HG03139 (cell line): ENCODE measurements around the gene MYH7.
"Not testable (repeated sequence)": the region's sequence is repeated elsewhere in the genome, so short reads cannot be mapped to it uniquely, and the experiment has no call there.

Experiments used
- ATAC-seq: cut with Tn5 transposase; IDR thresholded peaks from one replicate; pipeline ENCODE4 v1.9.1; 2021; ENCODE audit not compliant: unreplicated experiment

MYH7 gene

GRCh38 chr14:23431486-23431885 is 4.0 kb downstream of the MYH7 start:
- no peak for ATAC-seq

GRCh38 chr14:23430723-23431085 is 4.8 kb downstream of the MYH7 start:
- no peak for ATAC-seq

GRCh38 chr14:23430016-23430722 is 5.3 kb downstream of the MYH7 start:
- no peak for ATAC-seq

- ATAC-seq = no peak
Observed at GRCh38 chr14:23428686-23429495, 6.6 kb downstream of the MYH7 start.

DNA sequence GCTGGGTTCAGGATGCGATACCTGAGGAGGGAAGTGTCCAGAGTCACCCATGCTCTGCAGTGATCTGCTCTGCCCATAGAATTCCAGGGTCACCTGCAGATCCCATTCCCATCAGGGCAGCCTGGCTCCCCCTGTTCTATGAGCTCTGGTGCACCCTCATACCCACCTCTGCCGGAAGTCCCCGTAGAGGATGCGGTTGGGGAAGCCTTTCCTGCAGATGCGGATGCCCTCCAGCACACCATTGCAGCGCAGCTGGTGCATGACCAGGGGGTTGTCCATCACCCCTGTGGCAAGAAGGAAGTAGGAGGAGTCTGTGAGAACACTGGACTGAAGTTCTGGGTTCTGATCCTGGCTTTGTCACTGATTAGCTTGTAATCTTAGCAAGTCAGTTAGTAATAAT is 9.7 kb downstream of the MYH7 start:
- ATAC-seq = not testable (repeated sequence)

GRCh38 chr14:23425169-23425568 is 10.3 kb downstream of the MYH7 start:
- no peak for ATAC-seq

GRCh38 chr14:23423657-23424056 is 11.8 kb downstream of the MYH7 start:
- no peak for ATAC-seq

DNA sequence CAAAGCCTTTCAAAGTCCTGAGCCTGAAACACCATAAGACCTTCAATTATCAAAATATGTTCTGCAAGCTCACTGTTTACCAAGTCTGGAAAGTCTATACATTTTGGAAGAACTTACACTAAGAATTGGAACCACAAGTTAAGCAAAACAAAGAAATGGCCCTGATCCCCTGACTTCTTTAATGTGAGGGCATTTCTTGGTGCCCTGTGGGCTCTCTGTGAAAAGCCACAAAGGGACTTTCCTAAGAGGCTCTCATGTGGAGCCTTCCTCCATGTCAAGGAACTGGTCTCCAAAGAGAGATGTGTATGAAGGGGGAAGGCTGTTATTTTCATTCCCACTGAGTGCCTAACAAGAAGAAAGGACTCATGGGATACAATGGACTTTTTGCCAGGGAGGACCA is 13.9 kb downstream of the MYH7 start:
- no peak for ATAC-seq

- not testable (repeated sequence) for ATAC-seq
Observed at GRCh38 chr14:23419646-23420045, 15.8 kb downstream of the MYH7 start.

DNA sequence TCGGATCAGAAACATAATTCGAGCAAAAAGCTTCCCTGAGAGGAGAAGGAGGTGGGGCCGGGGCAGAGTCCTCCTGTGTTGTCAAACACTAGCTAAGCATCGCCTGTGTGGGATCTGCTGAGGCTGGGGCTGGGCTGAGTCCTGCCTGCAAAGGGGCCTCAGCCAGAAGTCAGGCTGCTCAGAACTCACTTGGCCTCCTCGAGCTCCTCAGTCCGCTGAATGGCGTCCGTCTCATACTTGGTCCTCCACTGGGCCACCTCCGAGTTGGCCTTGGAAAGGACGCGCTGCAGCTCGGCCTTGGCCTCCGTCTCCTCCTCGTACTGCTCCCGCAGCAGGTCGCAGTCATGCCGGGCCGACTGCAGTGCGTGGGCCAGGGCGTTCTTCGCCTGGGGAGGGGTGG is 17.4 kb downstream of the MYH7 start:
- ATAC-seq = no peak

GRCh38 chr14:23417269-23417668 is 18.2 kb downstream of the MYH7 start:
- not testable (repeated sequence) for ATAC-seq

GRCh38 chr14:23416801-23417200 is 18.7 kb downstream of the MYH7 start:
- ATAC-seq = no peak

GRCh38 chr14:23415821-23416778 is 19.4 kb downstream of the MYH7 start:
- ATAC-seq = no peak

DNA sequence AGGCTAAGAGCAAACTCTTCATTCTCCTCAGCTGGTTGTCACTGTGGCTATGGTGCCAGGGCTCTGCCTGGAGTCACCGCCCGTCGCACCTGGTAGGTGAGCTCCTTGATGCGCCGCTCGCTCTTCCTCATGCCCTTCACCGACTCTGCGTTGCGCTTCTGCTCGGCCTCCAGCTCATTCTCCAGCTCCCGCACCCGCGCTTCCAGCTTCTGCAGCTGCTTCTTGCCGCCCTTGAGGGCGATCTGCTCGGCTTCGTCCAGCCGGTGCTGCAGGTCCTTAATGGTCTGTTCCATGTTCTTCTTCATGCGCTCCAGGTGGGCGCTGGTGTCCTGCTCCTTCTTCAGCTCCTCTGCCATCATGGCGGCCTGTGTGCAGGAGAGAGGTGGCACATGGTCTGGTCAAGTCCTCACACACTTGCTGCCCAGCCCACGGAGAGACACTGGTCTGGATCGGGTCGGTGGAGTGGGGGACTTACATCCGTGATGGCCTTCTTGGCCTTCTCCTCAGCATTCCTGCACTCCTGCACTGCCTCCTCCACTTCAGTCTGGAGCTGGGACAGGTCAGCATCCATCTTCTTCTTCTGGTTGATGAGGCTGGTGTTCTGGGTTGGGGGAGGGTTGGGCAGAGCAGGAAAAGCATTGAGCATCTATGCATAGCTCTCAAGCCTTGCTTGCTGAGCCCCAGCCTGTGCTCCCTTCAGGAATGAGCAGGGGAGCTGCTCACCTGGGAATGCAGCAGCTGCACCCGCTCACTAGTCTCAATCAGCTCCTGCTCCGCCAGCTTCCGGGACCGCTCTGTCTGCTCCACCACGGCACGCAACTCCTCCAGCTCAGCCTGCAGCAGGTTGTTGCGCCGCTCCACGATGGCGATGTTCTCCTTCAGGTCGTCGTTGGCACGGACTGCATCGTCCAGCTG is 20.3 kb downstream of the MYH7 start:
- no peak for ATAC-seq

- ATAC-seq = no peak
Observed at GRCh38 chr14:23414254-23414653, 21.2 kb downstream of the MYH7 start.

GRCh38 chr14:23413681-23414080 is 21.8 kb downstream of the MYH7 start:
- ATAC-seq = no peak

DNA sequence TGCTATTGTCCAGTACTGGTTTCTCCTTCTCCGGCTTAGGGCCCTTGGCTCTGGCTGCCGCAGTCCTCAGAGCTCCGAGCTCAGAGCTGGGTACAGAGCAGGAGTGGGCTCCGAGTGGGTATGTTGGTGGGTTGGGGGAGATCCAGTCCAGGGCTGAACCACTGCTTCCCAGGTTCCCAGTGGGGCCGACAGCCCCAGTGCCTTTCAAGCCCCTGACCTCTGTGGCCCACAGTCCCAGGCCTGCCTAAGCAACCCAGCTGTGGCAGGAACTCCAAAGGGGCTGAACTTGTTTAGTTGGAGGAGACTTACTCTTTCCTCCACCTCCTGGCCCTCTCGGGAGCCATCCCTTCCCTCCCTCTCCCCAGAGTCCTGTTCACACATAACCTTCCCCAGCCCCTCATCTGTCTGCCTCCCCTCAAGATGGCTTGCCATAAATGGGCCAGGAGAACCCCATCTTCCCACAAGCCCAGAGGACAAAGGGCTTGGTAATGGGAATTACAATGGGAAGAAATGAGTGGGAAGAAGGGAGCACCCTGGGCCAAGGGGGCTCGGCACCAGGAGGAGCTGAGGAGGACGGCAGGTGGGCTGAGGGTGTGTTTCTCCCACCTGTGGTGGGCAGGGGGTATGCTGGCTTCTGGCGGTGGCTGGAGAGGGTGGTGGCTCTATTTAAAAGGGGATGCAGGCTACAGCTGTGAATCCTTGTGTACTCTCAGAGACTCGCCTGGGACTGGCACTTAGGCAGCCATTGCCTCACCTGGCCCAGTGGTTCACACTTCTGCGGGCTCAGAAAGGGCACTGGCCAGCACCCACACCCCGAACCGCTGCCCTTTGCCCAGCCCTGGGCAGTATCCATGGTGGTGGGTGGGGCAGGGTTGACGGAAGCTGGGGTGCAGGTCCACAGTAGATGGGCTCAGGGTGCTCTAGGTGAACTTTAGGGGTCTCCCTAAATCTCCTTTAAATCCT is 23.6 kb downstream of the MYH7 start:
- no peak for ATAC-seq

DNA sequence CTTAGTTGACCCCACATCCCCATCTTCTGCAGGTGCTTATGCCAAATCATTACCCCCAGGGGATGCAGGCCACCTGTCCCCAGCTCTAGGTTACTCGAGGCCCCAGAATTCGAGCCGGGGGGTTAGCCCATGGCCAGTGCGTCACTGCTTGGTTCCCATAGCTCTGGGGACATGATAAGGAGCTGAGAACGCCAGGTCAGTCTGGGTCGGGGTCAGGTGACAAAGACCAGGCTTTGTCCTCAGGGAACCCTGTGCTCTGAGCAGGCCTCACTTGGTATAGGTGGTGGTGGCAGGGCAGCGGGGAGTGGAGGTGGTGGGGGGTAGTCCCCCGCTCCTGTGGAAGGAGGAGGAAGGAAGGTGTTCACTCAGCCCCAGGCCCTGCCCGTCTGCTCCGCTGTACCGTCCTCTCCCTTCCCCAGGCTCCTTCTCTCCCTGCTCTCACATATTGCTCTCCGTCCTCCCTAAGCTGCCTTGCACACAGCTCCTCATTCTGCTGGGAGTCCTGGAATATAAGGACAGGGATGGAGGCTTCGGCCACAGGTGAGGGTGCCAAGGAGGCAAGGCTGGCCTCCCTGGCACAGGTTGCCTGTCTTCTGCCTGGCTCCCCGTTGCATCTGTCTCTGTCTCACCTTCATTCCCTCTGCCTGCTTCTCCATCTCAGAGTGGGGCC is 25.4 kb downstream of the MYH7 start:
- no peak for ATAC-seq

DNA sequence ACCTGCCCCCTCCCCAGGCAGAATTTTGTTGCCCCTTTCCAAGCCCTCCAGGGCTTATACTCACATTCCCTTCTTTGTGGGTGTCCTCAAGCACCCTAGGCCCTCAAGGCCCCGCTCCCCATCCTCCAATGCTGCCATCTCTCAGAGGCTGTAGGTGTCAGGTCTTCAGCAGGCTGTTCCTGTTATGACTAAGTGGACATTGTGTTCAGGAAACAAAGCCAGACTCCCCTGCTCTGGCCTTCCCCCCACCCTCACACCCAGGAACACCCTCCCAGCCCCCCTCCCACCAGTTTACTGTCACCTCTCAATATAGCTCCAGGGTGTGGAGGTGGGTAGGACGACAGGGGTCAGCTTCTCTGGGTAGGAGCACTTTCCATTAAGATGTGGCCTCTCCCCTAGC is 26.0 kb downstream of the MYH7 start:
- no peak for ATAC-seq
